WTC11 (cell line): ENCODE measurements around the gene TRIM46. TPM values are rescaled to one million over a fixed set of nuclear protein-coding genes. Genes with fewer than 3 reads are reported as not detected.

Experiments used
- ATAC-seq: fragments of 200-7000 bp; cut with Tn5 transposase; 2 replicates; pipeline ENCODE4 v1.10.0; 2021; ENCODE audit warnings: mild to moderate bottlenecking, moderate library complexity
- CTCF ChIA-PET: fragments of 300-600 bp; sonication (Branson Sonifier 250); formaldehyde crosslinking; loops from one replicate; lab custom pipeline; 2021; ENCODE audit warnings: antibody characterized with exemption; lab: Charles Lee
- POLR2A ChIA-PET: fragments of 350-600 bp; sonication (Branson Sonifier 250); formaldehyde crosslinking; loops from one replicate; lab custom pipeline; 2021; ENCODE audit warnings: antibody characterized with exemption; lab: Charles Lee
- DNase-seq: peaks from one replicate; pipeline ENCODE4 v3.0.0; 2021; ENCODE audit warnings: low spot score
- H3K27ac Mint-ChIP-seq: 2 replicates; pipeline ENCODE4 v1.8.0; 2021; ENCODE audit warnings: mixed read lengths
- H3K27me3 Mint-ChIP-seq: 2 replicates; pipeline ENCODE4 v1.8.0; 2021; ENCODE audit warnings: low read depth, mild to moderate bottlenecking, moderate library complexity, mixed read lengths
- H3K36me3 Mint-ChIP-seq: 2 replicates; pipeline ENCODE4 v1.8.0; 2021; ENCODE audit warnings: mixed read lengths
- H3K4me1 Mint-ChIP-seq: 2 replicates; pipeline ENCODE4 v1.8.0; 2022; ENCODE audit warnings: mixed read lengths
- H3K4me3 Mint-ChIP-seq: 2 replicates; pipeline ENCODE4 v1.8.0; 2021; ENCODE audit warnings: mild to moderate bottlenecking, moderate library complexity, mixed read lengths
- H3K9me3 Mint-ChIP-seq: 2 replicates; pipeline ENCODE4 v1.8.0; 2021; ENCODE audit warnings: mixed read lengths
- CREM ChIP-seq: sonication (generic); formaldehyde crosslinking; IDR thresholded peaks from 2 replicates; pipeline ENCODE4 v1.8.1; 2022; ENCODE audit warnings: mild to moderate bottlenecking, missing genetic modification reagents, moderate library complexity
- E2F5 ChIP-seq: sonication (generic); formaldehyde crosslinking; IDR thresholded peaks from 2 replicates; pipeline ENCODE4 v1.8.1; 2022; ENCODE audit warnings: mild to moderate bottlenecking, moderate library complexity, missing genetic modification reagents
- EMX1 ChIP-seq: fragments of 250-450 bp; sonication (Bioruptor Pico); IDR thresholded peaks from 2 replicates; pipeline ENCODE4 v1.8.0; 2021; ENCODE audit warnings: mild to moderate bottlenecking
- FOXP4 ChIP-seq: sonication (generic); formaldehyde crosslinking; IDR thresholded peaks from 2 replicates; pipeline ENCODE4 v1.8.0; 2022; ENCODE audit warnings: mild to moderate bottlenecking, missing genetic modification reagents
- NR1H2 ChIP-seq: sonication (generic); formaldehyde crosslinking; IDR thresholded peaks from 2 replicates; pipeline ENCODE4 v1.9.0; 2021; ENCODE audit warnings: mild to moderate bottlenecking, moderate library complexity, missing genetic modification reagents
- ZNF232 ChIP-seq: sonication (generic); formaldehyde crosslinking; IDR thresholded peaks from 2 replicates; pipeline ENCODE4 v1.8.0; 2022; ENCODE audit warnings: mild to moderate bottlenecking, missing genetic modification reagents
- ZNF263 ChIP-seq: sonication (generic); formaldehyde crosslinking; IDR thresholded peaks from 2 replicates; pipeline ENCODE4 v1.8.1; 2022; ENCODE audit warnings: low read depth, mild to moderate bottlenecking, moderate library complexity, missing genetic modification reagents
- ZNF671 ChIP-seq: fragments of 250-450 bp; sonication (Bioruptor Pico); IDR thresholded peaks from 2 replicates; pipeline ENCODE4 v1.8.0; 2021; ENCODE audit warnings: mild to moderate bottlenecking
- total RNA-seq: library from RNA; stranded (reverse); gene quantifications from 3 replicates; pipeline ENCODE4 v1.2.3, GENCODE V29; 2021
- TF ChIP-seq, protein P1 (sequence below): sonication (generic); formaldehyde crosslinking; IDR thresholded peaks from 2 replicates; pipeline ENCODE4 v1.8.1; 2023; ENCODE audit warnings: mild to moderate bottlenecking, moderate library complexity, missing genetic modification reagents
- TF ChIP-seq, protein P2 (sequence below): sonication (generic); formaldehyde crosslinking; IDR thresholded peaks from 2 replicates; pipeline ENCODE4 v1.8.1; 2022; ENCODE audit warnings: missing genetic modification reagents, borderline replicate concordance
- TF ChIP-seq, protein P3 (sequence below): fragments of 200-600 bp; IDR thresholded peaks from 2 replicates; pipeline ENCODE4 v1.8.0; 2022; ENCODE audit warnings: antibody characterized with exemption
- TF ChIP-seq, protein P4 (sequence below): fragments of 250-450 bp; sonication (Bioruptor Pico); IDR thresholded peaks from 2 replicates; pipeline ENCODE4 v1.8.0; 2021; ENCODE audit warnings: mild to moderate bottlenecking
- TF ChIP-seq, protein P5 (sequence below): sonication (generic); formaldehyde crosslinking; IDR thresholded peaks from 2 replicates; pipeline ENCODE4 v1.8.0; 2022; ENCODE audit warnings: missing genetic modification reagents

The TRIM46 gene
- total RNA-seq, 1 experiment from 2014 or later = 22.1 TPM

DNA sequence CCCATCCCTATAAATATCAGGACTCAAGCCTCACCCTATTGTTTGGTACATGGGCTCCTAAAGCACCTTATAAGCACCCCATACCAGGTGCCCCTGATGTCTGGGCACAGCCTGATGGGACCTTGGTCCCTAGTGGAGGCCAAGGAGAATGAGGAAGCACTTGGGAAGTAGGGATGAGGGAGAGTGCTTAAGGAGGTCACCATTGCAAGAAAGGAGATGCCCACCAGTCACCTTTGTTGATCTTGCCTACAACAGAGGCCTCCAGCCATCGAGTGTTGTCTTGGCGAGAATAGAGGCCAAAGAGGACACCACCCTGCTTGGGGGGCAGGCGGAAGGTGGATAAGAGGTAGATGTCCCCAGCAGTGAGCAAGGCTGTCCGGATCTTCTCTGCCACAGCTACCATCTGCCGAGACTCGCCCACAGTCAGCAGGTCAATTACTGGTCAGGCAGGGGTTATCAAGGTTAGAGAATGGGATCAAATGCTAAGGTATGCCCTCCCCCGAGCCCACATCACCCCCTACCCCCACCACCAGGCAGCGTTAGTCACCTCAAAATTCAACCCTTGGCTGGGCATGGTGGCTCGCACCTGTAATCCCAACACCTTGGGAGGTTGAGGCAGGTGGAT is 32.4 kb downstream of the TRIM46 start (continued):
- no peak for TF ChIP-seq FOXP4 (CRISPR knock-in tag)
- TF ChIP-seq ZNF263 (CRISPR knock-in tag) = peak; percentile 55; the same call in 1 of the 2 replicates
- peak; percentile 70 for TF ChIP-seq EMX1 (CRISPR knock-in tag)
- TF ChIP-seq, protein P1, sequence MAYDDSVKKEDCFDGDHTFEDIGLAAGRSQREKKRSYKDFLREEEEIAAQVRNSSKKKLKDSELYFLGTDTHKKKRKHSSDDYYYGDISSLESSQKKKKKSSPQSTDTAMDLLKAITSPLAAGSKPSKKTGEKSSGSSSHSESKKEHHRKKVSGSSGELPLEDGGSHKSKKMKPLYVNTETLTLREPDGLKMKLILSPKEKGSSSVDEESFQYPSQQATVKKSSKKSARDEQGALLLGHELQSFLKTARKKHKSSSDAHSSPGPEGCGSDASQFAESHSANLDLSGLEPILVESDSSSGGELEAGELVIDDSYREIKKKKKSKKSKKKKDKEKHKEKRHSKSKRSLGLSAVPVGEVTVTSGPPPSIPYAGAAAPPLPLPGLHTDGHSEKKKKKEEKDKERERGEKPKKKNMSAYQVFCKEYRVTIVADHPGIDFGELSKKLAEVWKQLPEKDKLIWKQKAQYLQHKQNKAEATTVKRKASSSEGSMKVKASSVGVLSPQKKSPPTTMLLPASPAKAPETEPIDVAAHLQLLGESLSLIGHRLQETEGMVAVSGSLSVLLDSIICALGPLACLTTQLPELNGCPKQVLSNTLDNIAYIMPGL (CRISPR knock-in tag) = 0 out of 2 replicates have a peak, but pooled peaks have one; percentile 13
- TF ChIP-seq, protein P2, sequence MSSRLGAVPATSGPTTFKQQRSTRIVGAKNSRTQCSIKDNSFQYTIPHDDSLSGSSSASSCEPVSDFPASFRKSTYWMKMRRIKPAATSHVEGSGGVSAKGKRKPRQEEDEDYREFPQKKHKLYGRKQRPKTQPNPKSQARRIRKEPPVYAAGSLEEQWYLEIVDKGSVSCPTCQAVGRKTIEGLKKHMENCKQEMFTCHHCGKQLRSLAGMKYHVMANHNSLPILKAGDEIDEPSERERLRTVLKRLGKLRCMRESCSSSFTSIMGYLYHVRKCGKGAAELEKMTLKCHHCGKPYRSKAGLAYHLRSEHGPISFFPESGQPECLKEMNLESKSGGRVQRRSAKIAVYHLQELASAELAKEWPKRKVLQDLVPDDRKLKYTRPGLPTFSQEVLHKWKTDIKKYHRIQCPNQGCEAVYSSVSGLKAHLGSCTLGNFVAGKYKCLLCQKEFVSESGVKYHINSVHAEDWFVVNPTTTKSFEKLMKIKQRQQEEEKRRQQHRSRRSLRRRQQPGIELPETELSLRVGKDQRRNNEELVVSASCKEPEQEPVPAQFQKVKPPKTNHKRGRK (CRISPR knock-in tag) = no peak
- TF ChIP-seq, protein P3, sequence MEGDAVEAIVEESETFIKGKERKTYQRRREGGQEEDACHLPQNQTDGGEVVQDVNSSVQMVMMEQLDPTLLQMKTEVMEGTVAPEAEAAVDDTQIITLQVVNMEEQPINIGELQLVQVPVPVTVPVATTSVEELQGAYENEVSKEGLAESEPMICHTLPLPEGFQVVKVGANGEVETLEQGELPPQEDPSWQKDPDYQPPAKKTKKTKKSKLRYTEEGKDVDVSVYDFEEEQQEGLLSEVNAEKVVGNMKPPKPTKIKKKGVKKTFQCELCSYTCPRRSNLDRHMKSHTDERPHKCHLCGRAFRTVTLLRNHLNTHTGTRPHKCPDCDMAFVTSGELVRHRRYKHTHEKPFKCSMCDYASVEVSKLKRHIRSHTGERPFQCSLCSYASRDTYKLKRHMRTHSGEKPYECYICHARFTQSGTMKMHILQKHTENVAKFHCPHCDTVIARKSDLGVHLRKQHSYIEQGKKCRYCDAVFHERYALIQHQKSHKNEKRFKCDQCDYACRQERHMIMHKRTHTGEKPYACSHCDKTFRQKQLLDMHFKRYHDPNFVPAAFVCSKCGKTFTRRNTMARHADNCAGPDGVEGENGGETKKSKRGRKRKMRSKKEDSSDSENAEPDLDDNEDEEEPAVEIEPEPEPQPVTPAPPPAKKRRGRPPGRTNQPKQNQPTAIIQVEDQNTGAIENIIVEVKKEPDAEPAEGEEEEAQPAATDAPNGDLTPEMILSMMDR = 0 out of 2 replicates have a peak, but pooled peaks have one; percentile 13

DNA sequence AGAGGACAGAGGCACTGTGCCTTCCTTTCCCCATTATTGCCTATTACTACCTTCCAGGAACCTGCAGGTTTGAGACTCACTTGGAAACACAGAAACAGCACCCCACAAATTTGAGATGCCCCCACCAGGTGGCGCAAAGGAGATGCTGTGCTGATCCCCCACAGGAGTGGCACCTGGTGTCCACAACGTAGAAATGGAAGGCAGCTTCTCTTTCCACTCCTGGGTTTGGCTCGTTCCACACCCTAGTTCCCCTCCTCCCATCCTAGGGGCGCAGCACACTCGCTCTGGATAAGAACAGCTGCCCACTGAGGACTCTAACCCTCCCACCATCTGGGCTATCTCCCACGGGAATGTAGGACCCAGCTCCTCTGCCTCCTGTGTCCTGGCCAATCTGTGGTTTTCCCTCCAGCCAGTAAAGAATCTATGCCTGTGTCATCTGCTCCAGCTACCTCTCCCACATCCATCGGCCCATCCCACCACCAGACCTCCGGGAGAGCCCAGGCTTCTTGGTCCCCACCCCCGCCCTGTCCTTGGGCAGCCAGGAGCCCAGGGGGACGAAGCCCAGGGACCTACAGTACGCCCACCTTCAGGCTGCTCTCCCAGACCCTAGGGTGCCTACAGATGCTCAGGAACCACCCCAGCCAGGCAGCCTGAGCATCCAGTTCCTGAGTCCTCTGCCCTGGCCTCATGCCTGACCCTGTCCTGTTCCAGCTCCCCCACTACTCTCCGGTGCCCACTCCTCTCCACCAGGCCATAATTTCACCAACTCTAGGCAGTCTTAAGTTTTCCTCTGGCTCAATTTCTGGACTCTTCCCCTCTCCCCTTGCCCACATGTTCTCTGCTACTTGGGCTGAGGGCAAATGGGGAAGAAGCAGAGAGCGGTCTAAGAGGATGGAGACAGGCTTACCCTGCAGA is 33.5 kb downstream of the TRIM46 start:
- H3K36me3 Mint-ChIP-seq = peaks cover 20% of the 10 kb centered on the region
- ATAC-seq (peak; percentile 31), DNase-seq (peak; percentile 92)
- ChIA-PET POLR2A (interaction anchor here (1.0 to 3.7 kb wide), 7 partner anchors 11 to 116 kb away, joined by 3 to 35 read pairs (median 4); partner anchors contain the start of gene KRTCAP2), CTCF (interaction anchor here (0.5 to 4.8 kb wide), 24 partner anchors 9 to 522 kb away, joined by 3 to 51 read pairs (median 6); partner anchors contain the start of genes ADAM15, KRTCAP2, RUSC1 and TRIM46)
- peaks cover 9% of the 10 kb centered on the region for H3K27me3 Mint-ChIP-seq
- H3K27ac Mint-ChIP-seq = peak overlapping the region; percentile 14
- peaks cover 19% of the 10 kb centered on the region for H3K4me1 Mint-ChIP-seq
- H3K4me3 Mint-ChIP-seq = peak overlapping the region; percentile 88
- H3K9me3 Mint-ChIP-seq = no peaks in the 10 kb centered on the region
- TF ChIP-seq CREM (peak; percentile 63; the same call in 1 of the 2 replicates), NR1H2 (CRISPR knock-in tag) (no peak), ZNF232 (CRISPR knock-in tag) (no peak), EMX1 (CRISPR knock-in tag) (peak; percentile 77), ZNF671 (no peak), E2F5 (CRISPR knock-in tag) (no peak)
- TF ChIP-seq, protein P4, sequence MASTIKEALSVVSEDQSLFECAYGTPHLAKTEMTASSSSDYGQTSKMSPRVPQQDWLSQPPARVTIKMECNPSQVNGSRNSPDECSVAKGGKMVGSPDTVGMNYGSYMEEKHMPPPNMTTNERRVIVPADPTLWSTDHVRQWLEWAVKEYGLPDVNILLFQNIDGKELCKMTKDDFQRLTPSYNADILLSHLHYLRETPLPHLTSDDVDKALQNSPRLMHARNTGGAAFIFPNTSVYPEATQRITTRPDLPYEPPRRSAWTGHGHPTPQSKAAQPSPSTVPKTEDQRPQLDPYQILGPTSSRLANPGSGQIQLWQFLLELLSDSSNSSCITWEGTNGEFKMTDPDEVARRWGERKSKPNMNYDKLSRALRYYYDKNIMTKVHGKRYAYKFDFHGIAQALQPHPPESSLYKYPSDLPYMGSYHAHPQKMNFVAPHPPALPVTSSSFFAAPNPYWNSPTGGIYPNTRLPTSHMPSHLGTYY (CRISPR knock-in tag) = peak; percentile 32
- TF ChIP-seq, protein P3 = peak; percentile 49; the same call in 1 of the 2 replicates
- TF ChIP-seq, protein P5, sequence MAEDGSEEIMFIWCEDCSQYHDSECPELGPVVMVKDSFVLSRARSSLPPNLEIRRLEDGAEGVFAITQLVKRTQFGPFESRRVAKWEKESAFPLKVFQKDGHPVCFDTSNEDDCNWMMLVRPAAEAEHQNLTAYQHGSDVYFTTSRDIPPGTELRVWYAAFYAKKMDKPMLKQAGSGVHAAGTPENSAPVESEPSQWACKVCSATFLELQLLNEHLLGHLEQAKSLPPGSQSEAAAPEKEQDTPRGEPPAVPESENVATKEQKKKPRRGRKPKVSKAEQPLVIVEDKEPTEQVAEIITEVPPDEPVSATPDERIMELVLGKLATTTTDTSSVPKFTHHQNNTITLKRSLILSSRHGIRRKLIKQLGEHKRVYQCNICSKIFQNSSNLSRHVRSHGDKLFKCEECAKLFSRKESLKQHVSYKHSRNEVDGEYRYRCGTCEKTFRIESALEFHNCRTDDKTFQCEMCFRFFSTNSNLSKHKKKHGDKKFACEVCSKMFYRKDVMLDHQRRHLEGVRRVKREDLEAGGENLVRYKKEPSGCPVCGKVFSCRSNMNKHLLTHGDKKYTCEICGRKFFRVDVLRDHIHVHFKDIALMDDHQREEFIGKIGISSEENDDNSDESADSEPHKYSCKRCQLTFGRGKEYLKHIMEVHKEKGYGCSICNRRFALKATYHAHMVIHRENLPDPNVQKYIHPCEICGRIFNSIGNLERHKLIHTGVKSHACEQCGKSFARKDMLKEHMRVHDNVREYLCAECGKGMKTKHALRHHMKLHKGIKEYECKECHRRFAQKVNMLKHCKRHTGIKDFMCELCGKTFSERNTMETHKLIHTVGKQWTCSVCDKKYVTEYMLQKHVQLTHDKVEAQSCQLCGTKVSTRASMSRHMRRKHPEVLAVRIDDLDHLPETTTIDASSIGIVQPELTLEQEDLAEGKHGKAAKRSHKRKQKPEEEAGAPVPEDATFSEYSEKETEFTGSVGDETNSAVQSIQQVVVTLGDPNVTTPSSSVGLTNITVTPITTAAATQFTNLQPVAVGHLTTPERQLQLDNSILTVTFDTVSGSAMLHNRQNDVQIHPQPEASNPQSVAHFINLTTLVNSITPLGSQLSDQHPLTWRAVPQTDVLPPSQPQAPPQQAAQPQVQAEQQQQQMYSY (CRISPR knock-in tag) = peak; percentile 51; the same call in 1 of the 2 replicates
